ENCODE data around the gene AK2.
"Not testable (repeated sequence)": the region's sequence is repeated elsewhere in the genome, so short reads cannot be mapped to it uniquely, and the experiment has no call there.

Gene AK2

GRCh38 chr1:33049371-33049770 lies 12.7 kb upstream of the AK2 start:
- TF ChIP-seq, protein P1, sequence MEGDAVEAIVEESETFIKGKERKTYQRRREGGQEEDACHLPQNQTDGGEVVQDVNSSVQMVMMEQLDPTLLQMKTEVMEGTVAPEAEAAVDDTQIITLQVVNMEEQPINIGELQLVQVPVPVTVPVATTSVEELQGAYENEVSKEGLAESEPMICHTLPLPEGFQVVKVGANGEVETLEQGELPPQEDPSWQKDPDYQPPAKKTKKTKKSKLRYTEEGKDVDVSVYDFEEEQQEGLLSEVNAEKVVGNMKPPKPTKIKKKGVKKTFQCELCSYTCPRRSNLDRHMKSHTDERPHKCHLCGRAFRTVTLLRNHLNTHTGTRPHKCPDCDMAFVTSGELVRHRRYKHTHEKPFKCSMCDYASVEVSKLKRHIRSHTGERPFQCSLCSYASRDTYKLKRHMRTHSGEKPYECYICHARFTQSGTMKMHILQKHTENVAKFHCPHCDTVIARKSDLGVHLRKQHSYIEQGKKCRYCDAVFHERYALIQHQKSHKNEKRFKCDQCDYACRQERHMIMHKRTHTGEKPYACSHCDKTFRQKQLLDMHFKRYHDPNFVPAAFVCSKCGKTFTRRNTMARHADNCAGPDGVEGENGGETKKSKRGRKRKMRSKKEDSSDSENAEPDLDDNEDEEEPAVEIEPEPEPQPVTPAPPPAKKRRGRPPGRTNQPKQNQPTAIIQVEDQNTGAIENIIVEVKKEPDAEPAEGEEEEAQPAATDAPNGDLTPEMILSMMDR (conservative IDR thresholded peaks at IDR 0.05; ENCODE audit: low read length): no peak
- no peak overlapping the region for H3K4me3 ChIP-seq (ENCODE audit: low read length)
- DNase-seq (ENCODE audit: low read depth): no peak

- H3K4me3 ChIP-seq (ENCODE audit: low read length): no peak overlapping the region
- TF ChIP-seq, protein P1 (conservative IDR thresholded peaks at IDR 0.05; ENCODE audit: low read length): no peak
These were observed 11.7 kb upstream of the AK2 start for GRCh38 chr1:33048426-33048825.

GRCh38 chr1:33047839-33048305 lies 11.2 kb upstream of the AK2 start:
- TF ChIP-seq, protein P1 (conservative IDR thresholded peaks at IDR 0.05; ENCODE audit: low read length): no peak
- DNase-seq (ENCODE audit: low read depth): peak; percentile 75
- H3K4me3 ChIP-seq (ENCODE audit: low read length): no peak overlapping the region

More at GRCh38 chr1:33048426-33048825, 11.7 kb upstream of the AK2 start:
- DNase-seq (ENCODE audit: low read depth): no peak

DNA sequence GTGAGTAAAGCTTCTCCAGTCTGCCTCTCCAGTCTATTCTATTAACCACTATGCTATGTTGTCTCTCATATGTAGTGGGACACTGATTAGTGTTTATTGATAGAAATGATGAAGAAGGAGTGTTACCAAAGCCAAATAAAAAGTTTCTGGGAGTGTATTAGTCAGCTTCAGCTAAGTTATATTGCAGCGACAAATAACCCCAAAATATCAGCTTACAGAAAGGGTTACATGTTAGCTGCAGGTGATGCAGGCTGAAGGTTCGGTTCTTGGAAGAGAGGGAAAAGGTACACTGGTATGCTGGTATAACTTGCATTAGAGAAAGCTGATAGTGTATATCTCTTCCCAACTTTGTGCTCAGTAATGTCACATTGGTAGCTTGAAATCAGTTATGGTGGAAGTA lies 10.6 kb upstream of the AK2 start:
- no peak overlapping the region for H3K4me3 ChIP-seq (ENCODE audit: low read length)
- DNase-seq (ENCODE audit: low read depth): no peak
- TF ChIP-seq, protein P1 (conservative IDR thresholded peaks at IDR 0.05; ENCODE audit: low read length): no peak

GRCh38 chr1:33046234-33046633 lies 9.6 kb upstream of the AK2 start:
- not testable (repeated sequence) for H3K4me3 ChIP-seq (ENCODE audit: low read length); DNase-seq (ENCODE audit: low read depth)

DNA sequence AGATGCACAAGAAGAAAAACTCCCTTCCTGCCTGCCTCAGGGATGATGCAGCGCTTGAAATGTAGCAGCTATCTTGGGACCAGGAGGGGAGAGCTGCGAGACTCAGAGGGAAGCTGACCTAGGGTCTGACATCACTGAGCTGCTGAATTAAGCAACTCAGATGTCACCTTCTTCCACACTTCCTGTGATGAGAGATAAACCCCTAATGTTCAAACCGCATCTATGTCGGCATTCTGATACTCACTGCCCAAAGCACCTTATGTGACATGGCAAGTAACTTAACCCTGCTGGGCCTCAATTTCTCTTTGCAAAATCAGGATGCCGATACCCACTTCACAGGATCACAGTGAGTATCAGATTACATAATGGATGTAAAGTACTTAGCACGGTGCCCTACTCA lies 9.1 kb upstream of the AK2 start:
- TF ChIP-seq, protein P1 (conservative IDR thresholded peaks at IDR 0.05; ENCODE audit: low read length): no peak
- H3K4me3 ChIP-seq (ENCODE audit: low read length): no peak overlapping the region
- no peak for DNase-seq (ENCODE audit: low read depth)

- no peak for DNase-seq (ENCODE audit: low read depth)
- no peak overlapping the region for H3K4me3 ChIP-seq (ENCODE audit: low read length)
- TF ChIP-seq, protein P1 (conservative IDR thresholded peaks at IDR 0.05; ENCODE audit: low read length): no peak
These were observed 8.6 kb upstream of the AK2 start for GRCh38 chr1:33045246-33045645.
